Measurements from ENCODE around the gene NECAB3. TPM values are rescaled to one million over a fixed set of nuclear protein-coding genes. Genes with fewer than 3 reads are reported as not detected.
"Not testable (repeated sequence)": the region's sequence is repeated elsewhere in the genome, so short reads cannot be mapped to it uniquely, and the experiment has no call there.

The NECAB3 gene
- total RNA-seq, 1 donor from 2014 or later: 34.1 TPM

DNA sequence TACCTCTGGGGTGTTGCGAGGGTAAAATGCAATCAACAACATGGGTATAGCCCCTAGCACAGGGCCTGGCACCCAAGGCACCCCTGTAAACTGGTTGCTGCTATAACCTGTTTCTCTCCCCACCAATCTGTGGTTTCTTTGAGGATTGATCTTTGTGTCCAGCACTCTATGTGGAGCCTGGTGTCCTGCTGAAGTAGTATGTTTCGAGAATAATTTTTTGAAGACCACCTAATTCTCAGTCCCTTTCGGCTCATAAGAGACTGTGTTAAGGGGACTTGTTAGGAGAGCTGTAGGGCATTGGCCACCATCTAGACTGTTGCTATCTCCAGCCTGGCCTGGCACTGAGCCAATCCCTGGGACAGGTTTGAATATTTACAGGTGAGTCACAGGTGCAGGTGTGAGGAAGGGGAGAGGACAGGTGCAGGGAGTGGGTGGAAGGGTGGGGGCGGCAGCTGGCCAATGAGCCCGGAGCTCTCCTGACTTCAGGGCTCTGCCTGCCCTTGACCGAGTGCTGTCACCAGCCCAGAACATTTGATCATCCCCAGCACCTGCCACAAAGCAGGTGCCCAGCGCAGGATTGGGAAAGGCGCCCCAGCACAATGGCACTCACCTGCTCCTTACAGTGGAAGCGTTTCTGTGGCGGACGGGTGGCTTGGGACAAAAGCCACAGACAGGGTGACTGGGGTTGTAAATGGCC, 20.2 kb downstream of the NECAB3 start:
- intact Hi-C loops (cut with micrococcal nuclease): loop anchor here (5.0 kb wide), 1 partner anchor 197 kb away; no protein-coding TSS in a partner anchor

DNA sequence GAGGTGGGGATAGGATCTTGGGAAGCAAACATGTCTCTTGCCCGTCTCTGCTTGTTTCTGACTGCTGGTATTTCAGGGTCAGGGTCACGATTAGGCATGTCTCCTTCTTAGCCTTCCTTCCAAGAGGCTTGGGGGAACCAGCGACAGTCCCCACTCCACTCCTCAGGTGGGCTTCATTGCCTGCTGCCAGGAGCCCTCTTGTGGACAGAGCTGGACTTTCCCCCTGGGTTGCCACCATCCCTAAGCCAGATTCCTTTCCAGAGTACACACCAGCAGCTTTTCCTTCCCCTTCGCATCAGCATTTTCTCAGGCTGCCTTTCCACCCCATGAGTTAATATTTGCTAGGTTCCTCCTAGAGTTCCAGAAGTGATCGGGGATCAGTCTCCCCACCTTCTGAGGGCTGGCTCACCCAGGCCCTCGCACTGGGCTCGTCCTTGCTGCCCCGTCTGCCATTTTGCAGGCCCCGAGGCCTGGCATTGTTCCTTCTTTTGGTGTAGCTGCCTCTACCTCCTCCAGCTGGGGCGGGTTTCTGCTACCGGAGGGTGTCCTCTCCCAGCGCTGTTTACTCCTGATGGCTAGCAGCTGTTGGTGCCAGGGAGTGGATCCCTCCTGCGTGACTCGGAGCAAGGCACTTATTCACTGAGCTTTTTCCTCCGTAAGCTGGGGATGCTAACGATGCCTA, 20.9 kb downstream of the NECAB3 start:
- intact Hi-C loops (cut with micrococcal nuclease): loop anchor here (5.0 kb wide), 1 partner anchor 196 kb away; no protein-coding TSS in a partner anchor

DNA sequence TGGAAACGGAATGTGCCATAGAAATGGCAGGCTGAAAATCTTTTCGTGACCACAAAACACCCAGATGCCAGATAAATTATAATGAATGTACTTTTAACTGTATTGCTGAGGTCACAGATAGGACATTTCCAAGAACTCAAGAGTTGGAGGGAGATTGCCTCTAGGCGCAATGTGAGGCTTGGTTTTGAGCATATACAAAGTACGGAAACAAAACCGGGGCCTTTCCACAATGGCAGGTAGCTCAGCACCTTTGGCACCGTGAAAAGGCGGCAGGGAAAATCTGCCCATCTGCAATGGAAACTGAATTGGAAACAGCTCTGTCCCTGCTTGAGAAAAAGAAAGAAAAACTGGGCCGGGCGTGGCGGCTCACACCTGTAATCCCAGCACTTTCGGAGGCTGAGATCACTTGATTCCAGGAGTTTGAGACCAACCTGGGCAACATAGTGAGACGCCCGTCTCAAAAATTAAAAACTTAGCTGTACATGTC, 22.6 kb downstream of the NECAB3 start:
- intact Hi-C loops (cut with micrococcal nuclease): loop anchor here (5.0 kb wide), 1 partner anchor 194 kb away; no protein-coding TSS in a partner anchor

DNA sequence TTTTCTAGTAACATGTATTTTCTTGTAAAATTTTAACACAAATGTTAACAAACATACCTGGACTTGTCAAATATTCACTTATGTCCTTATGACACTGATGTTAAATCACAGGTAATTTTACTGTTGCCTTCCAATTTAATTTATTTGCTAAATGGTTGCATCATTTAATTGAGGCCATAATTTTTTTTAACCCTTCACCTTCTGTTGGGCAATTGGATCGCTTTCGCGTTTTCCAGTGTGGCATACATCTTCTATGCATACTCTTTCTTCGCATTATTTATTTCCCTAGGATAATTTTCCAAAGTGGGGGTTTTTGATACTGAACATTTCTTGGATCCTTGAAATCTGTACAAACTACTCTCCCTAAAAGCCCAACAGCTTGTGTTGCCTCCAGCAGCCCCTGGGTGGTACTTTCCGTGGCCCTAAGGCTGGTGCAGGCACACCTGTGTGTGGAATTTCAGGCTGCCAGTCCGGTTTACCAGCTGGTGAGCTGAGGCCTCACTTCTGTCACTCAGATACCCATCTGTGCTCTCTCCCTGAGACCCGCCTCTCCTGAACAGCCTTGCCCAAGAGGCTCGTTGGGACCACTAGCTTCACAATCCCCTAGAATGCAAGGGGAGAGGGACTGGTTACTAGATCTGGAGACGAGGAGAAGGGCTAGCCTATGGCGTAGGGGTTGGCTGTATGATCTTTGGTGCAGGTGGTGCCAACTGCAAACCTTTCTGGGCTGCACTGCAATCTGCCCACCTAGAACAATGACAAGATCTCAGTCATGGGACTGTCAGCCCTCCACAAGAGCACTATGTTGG, 23.3 kb downstream of the NECAB3 start:
- intact Hi-C loops (cut with micrococcal nuclease): loop anchor here (5.0 kb wide), 1 partner anchor 194 kb away; no protein-coding TSS in a partner anchor

DNA sequence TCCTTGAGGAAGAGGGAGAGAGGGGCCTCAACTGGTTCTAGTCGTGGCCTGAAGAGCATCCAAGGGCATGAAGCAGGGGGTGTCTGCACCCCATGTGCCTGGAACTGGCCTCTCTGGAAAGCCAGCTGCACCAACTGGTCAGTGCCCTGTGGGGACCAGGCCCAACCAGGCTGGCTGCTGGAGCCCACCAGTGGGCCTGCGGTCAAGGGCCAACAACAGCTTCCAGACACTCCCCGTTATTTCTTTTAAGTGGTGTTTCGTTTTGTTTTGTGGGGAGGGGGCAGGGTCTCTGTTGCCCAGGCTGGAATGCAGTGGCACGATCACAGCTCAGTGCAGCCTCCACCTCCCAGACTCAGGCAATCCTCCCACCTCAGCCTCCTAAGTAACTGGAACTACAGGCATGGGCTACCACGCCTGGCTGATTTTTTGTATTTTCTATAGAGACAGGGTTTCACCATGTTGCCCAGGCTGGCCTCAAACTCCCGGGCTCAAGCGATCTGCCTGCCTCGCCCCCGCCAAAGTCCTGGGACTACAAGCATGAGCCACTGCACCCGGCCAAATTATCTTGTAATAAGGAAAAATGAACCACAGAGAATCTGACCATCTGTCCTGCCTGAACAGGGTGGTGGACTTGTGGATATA, 24.0 kb downstream of the NECAB3 start:
- intact Hi-C loops (cut with micrococcal nuclease): loop anchor here (5.0 kb wide), 1 partner anchor 193 kb away; no protein-coding TSS in a partner anchor

DNA sequence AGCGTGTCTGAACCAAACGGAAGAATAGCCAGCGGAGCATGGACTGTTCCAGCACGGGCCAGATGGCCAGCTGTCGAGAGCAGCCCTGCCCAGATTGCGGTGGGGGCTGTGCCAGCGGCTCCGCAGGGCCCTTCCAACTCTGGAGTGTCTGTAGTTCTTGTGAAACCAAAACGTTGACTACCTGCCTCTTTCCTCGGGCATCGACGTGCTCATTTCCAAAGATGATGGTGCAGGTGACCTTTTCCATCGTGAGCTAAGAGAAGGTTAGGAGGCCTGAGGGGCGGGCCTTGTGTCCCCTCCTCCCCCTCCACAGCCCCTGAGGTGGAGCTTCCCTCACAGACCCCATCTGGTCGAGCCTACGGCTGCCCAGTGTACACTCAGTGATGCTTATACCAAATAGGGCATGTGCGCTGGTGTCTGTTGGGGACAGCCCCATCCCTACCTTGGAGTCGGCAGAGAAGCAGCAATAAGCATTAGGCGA, 25.0 kb downstream of the NECAB3 start:
- intact Hi-C loops (cut with micrococcal nuclease): no loop called here

DNA sequence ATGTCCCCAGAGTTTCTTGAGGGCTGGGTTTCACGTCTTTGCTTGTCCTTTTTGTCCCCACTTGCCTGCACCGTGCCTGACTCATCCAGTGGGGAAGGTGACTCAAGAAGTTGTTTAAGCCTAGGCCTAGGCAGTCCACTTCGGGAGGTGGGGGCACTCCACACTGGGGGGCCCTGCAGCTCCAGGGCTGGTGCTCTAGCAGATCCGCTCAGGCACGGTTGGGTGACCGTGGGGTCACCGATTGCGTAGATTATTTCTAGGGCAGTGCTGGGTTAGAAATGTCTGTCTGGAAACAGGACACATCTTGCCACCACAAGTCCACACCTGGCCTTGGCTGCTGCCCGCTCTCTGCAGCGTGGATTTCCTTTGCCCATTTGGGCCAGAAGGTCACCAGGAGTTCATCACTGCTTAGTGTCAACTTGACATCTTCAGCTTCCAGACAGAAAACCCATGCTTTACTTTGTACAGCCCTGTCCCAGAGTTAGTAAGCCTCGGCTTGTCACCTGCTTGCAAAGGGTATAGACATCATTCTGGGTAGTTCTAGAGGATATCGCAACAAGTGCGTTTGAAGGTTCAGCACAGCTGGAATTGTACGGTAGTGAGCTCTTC, 25.7 kb downstream of the NECAB3 start:
- intact Hi-C loops (cut with micrococcal nuclease): no loop called here

DNA sequence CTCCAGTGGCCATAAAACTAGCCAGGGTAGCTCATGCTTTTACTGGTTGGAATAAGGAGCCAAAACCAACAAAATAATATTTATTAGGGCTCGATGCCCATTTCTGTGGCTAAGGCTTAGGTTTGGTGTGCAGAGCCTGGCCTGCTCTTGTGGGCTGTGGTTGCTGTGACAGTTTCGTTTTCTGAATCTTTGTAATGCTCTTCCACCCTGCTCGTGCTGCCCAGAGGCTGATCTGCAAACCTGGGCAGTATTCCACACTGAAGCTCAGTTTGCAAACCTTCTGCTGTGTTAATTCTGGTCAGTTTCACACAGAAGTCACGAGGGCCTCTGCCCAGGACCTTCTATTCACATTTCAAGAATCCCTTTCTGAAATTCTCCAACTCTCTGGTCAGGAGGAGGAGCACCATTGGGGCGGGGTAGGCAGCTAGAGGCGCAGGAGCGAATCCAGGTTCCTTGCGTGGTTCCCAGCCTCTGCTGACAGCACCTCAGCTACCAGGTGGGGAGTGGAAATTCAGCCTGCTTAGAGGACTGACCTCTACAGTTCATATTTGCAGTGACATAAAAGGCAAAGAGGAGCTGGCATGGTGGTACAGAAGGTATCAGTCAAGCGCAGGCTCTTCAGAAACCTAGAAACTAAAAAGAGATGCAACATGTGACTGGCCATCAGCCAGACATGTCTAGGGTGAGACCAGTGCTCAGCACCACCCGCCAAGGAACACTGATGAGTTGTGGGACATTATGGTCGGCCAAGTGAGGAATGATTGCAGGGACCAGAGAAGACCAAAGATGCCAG, 26.4 kb downstream of the NECAB3 start:
- intact Hi-C loops (cut with micrococcal nuclease): no loop called here

DNA sequence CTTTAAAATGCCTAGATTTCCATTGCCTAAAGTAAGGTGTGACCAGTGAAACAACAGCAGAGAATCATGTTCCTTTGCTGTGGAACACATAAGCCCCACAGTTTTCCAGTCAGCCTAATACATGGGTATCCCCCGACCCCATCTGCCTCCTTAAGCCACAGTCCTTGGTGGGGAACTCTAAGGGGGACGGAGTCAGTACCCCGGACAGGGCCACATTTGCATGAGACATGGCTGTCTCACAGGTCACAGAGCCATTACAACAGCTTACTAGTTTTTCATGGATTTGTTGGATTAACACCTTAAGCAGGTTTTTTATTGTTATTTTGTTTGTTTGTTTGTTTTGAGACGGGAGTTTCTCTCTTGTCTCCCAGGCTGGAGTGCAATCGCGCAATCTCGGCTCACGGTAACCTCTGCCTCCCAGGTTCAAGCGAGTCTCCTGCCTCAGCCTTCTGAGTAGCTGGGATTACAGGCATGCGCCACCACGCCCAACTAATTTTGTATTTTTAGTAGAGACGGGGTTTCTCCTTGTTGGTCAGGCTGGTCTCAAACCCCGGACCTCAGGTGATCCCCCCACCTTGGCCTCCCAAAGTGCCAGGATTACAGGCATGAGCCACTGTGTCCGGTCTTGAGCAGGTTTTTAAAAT, 27.1 kb downstream of the NECAB3 start:
- intact Hi-C loops (cut with micrococcal nuclease): not testable (repeated sequence)

DNA sequence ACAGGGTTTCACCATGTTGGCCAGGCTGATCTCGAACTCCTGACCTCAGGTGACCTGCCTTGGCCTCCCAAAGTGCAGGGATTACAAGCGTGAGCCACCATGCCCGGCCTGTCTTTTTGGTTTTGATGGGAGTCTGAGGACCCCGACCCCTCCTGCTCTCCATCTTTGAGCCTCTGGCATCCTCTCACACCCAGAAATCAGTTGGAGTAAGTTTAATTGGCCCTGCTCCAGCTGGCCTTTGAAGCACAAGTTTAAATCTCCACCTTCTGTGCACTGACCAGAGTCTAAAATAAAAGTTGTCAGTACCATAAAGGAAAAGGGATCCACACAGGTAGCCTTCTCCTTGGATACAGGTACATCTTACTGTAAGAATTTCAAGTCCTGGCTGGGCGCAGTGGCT, 28.0 kb downstream of the NECAB3 start:
- intact Hi-C loops (cut with micrococcal nuclease): no loop called here

DNA sequence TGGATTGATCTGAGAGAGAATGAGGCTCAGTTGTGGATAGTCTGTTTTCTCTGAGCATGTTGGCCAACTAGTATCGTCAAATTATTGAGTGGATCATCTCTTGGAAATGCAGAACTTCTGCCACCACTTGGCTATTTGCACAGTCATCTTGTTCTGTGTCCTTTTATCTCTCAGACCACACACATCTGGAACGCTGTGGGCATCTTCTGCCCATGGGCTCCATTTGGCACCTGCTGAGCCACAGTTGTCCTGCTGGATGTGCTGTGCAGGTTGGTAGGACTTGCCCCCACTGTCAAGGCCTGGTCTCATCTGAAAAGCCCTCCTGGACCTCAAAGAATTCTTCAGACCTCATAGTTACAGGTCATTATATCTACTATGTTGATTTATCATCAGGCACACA, 28.8 kb downstream of the NECAB3 start:
- intact Hi-C loops (cut with micrococcal nuclease): no loop called here

DNA sequence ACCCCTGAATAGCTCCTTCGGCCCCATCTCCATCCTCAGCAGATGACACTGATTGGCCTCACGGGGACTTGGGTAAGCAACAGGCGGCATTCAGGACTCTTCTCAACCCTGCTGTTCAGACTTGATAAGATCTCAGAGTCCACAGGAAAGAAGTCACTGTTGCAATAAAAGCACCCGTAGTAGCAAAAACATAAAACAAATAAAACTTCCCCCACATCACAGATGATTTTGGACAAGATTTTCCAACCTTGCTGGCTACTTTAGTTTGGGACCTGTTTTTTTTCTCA, 29.2 kb downstream of the NECAB3 start:
- intact Hi-C loops (cut with micrococcal nuclease): no loop called here

DNA sequence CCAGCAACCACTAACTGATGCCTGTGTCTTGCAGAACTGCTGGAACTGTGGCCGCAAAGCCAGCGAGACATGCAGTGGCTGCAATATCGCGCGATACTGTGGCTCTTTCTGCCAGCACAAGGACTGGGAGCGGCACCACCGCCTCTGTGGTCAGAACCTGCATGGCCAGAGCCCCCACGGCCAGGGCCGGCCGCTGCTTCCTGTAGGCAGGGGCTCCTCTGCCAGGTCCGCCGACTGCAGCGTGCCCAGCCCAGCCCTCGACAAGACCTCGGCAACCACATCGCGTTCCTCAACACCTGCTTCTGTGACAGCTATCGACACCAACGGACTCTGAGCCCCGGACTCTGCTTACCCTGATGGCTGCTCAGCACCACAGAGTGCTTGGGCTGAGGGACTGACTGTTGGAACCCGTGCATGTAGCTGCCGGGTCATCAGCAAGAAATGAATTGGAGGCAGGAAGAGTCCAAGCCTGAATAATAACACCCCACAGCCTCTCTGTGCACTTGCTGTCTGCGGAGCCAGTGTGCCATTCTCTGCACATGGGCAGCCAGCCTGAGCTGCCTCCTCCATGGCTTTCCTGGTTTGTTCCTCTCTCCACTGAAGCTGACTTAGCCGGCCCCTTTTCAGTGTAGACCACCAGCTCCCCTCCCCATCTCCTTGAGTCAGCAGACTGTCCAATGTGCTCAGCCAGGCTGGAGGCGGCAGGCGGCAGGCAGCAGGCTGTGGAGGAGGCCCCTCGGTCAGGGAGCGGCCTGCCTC, 29.7 kb downstream of the NECAB3 start:
- intact Hi-C loops (cut with micrococcal nuclease): no loop called here

DNA sequence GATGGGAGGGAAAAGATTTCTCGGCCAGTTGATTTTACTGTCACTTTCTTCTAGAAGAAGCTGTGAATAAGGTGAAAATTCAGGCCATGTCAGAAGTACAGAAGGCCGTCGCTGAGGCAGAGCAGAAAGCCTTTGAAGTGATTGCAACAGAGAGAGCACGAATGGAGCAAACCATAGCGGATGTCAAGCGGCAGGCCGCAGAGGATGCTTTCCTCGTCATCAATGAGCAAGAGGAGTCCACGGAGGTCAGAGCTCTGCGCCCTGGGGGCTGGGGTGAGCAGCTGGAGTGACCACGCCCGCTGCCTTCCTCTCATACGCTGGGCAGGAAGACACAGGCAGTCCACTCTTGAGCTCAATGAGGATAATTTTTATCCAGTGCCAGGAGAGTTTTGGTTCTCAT, 33.9 kb downstream of the NECAB3 start:
- intact Hi-C loops (cut with micrococcal nuclease): no loop called here

DNA sequence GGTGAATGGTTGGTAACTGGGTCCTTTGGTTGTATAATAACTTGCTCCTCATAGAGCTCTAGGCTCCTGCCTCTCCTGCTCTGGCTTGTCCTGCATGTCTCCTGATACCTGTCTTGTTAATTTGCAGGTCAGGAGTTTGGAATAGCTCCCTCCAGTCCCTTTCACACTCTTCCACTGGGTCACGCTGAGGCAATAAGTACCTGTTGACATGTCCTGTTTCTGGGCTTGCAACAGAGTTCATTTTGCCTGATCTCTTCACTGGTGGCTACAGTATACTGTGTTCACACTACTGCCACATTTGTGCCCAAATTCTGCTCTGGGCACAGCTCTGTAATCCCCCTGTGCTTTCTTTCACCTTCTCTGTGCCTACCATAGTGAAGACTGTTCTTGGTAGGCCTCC, 37.5 kb downstream of the NECAB3 start:
- intact Hi-C loops (cut with micrococcal nuclease): no loop called here

DNA sequence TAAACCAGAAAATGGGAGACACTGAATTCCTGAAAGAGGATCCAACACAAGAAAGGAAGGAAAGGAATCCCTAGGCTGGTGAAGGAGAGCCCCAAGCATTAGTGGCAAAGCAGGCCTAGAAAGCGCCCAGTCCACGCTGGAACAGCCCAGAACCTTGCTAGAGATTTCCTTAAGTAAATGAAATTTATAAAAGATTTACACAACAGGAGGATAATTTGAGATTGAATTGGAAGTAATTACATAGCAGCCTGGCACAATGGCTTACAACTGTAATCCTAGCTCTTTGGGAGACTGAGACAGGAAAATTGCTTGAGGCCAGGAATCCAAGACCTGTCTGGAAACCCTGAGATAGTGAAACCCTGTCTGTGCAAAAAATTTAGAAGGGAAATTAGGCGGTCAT, 38.9 kb downstream of the NECAB3 start:
- intact Hi-C loops (cut with micrococcal nuclease): no loop called here

DNA sequence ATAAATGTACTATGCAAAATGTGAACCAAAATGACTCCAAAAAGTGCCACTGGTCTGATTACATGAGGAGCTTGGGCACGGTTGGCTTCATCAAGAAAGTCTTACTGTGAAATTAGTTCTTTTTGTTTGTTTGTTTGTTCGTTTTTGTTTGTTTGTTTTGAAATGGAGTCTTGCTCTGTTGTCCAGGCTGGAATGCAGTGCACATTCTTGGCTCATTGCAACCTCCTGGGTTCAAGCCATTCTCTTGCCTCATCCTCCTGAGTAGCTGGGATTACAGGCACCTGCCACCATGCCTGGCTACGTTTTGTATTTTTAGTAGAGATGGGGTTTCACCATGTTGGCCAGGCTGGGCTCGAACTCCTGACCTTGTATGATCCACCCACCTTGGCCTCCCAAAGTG, 42.3 kb downstream of the NECAB3 start:
- intact Hi-C loops (cut with micrococcal nuclease): not testable (repeated sequence)

DNA sequence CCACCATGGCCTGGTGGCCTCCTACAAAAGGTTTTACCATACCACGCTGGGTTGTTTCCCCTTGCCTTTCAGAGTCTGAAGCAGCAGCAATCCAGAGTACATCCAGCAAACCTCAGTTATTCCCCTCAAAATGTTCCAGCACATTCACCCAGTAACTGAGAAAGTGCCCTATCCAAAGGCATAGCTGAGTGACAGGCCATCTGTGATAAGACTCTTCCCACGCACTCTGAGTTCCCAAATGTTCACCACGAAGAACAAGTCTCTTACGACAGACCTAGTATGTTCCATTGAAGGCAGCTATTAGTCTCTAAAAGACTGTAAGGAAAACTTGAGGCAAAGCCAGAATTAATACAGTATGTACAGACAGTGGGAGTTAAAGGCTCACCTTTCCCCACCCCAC, 43.7 kb downstream of the NECAB3 start:
- intact Hi-C loops (cut with micrococcal nuclease): no loop called here

DNA sequence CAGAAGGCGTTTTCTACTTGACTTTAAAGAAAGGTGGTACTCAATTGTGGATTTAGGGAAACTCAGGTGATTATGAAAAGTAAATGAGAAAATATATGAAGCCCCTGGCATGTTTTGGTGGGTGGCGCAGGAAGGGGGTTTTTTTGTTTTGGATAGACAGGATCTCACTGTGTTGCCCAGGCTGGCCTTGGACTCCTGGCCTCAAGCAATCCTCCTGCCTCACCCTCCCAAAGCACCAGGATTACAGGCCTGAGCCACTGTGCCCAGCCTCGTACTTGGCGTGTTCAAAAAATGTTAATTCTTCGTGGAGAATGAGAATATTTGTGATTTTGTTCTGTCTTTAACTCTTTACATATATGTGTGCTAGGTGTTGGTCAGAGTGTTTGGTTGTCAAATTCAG, 44.2 kb downstream of the NECAB3 start:
- intact Hi-C loops (cut with micrococcal nuclease): no loop called here
